ENCODE results near the gene ITIH2.
"Not testable (repeated sequence)": the region's sequence is repeated elsewhere in the genome, so short reads cannot be mapped to it uniquely, and the experiment has no call there.

The ITIH2 gene

DNA sequence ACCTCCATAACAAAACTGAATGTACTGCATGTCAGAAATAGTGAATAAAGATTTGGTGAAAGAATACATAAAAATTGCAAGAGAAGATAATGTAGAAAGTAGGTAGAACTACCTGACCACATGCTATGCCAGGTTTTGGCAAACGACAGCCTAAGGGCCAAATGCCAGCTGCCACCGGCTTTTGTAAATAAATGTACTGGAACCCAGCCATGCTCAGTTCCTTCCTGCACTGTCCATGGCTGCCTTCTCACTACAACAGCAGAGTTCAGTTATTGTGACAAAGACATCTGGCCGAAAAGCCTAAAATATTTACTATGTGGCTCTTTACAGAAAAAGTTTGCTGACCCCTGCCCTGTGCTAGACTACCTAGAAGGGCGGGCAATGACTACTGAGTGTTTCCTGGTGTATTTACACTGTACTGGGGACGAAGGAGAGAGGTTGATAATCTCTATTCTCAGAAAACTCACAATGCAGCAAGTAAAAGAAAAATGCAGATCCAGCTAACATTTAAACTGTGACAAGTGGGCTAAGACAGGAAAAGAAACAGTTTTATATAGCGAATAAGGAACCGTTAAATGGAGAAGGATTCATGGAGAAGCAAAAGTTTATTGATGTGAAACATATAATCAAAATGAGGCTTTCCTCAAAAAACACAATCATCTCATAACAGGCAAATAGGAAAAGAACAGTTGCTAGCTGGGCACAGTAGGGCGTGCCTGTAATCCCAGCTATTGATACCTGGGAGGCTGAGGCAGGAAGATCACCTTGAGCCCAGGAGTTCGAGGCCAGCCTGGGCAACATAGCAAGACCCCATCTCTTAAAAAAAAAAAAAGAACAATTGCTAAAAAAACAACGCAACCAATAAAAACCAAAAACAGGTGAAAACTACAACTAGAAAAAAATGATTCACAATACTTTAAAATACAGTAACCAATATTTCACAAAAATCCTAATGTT lies 71.0 kb downstream of the ITIH2 start:
- H3K27ac ChIP-seq (ENCODE audit: low read length), result no peak overlapping the region
- ATAC-seq (ENCODE audit: insufficient read depth, low read depth), result no peak
- DNase-seq, result no peak

GRCh38 chr10:7776777-7777176 lies 73.7 kb downstream of the ITIH2 start:
- H3K4me1 ChIP-seq (ENCODE audit: insufficient read depth, low read length), result no peaks in the 10 kb centered on the region
- no peak overlapping the region for H3K4me3 ChIP-seq (ENCODE audit: low read depth in 1 of 2, low read length in 2 of 2)
- ATAC-seq (ENCODE audit: insufficient read depth, low read depth) (no peak), DNase-seq (no peak)
- no peak overlapping the region for H3K9ac ChIP-seq (ENCODE audit: low read depth, low read length)
- no peaks in the 10 kb centered on the region for H3K9me3 ChIP-seq (ENCODE audit: insufficient read depth, low read length, severe bottlenecking)
- H3K79me2 ChIP-seq (ENCODE audit: insufficient read depth, low read length), result peaks cover 10% of the 10 kb centered on the region
- H3K27me3 ChIP-seq (ENCODE audit: insufficient read depth, low read length, poor library complexity), result no peaks in the 10 kb centered on the region
- H3K4me2 ChIP-seq (ENCODE audit: insufficient read depth, low read length), result no peak overlapping the region
- H3K36me3 ChIP-seq (ENCODE audit: insufficient read depth, low read length), result peaks cover 62% of the 10 kb centered on the region
- no peak overlapping the region for H2AFZ ChIP-seq (ENCODE audit: low read depth, low read length)
- H4K20me1 ChIP-seq (ENCODE audit: insufficient read depth, low read length), result no peaks in the 10 kb centered on the region; the same call in 1 of the 2 replicates
- TF ChIP-seq, protein P1, sequence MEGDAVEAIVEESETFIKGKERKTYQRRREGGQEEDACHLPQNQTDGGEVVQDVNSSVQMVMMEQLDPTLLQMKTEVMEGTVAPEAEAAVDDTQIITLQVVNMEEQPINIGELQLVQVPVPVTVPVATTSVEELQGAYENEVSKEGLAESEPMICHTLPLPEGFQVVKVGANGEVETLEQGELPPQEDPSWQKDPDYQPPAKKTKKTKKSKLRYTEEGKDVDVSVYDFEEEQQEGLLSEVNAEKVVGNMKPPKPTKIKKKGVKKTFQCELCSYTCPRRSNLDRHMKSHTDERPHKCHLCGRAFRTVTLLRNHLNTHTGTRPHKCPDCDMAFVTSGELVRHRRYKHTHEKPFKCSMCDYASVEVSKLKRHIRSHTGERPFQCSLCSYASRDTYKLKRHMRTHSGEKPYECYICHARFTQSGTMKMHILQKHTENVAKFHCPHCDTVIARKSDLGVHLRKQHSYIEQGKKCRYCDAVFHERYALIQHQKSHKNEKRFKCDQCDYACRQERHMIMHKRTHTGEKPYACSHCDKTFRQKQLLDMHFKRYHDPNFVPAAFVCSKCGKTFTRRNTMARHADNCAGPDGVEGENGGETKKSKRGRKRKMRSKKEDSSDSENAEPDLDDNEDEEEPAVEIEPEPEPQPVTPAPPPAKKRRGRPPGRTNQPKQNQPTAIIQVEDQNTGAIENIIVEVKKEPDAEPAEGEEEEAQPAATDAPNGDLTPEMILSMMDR (IDR thresholded peaks at IDR 0.05; ENCODE audit: borderline replicate concordance, extremely low read depth, low read length, poor library complexity, severe bottlenecking), result no peak
- no peak for TF ChIP-seq EZH2 (IDR thresholded peaks at IDR 0.05; ENCODE audit: borderline replicate concordance, low read depth, low read length, severe bottlenecking)
- no peak overlapping the region for H3K27ac ChIP-seq (ENCODE audit: low read length)

More for the DNA sequence above, 71.0 kb downstream of the ITIH2 start:
- no peak overlapping the region for H3K9ac ChIP-seq (ENCODE audit: low read depth, low read length)
- H2AFZ ChIP-seq (ENCODE audit: low read depth, low read length), result no peak overlapping the region
- no peak overlapping the region for H3K4me3 ChIP-seq (ENCODE audit: low read depth in 1 of 2, low read length in 2 of 2)
- H3K4me1 ChIP-seq (ENCODE audit: insufficient read depth, low read length), result no peaks in the 10 kb centered on the region
- H3K4me2 ChIP-seq (ENCODE audit: insufficient read depth, low read length), result no peak overlapping the region
- H3K36me3 ChIP-seq (ENCODE audit: insufficient read depth, low read length), result peaks cover 64% of the 10 kb centered on the region
- H3K27me3 ChIP-seq (ENCODE audit: insufficient read depth, low read length, poor library complexity), result no peaks in the 10 kb centered on the region
- TF ChIP-seq EZH2 (IDR thresholded peaks at IDR 0.05; ENCODE audit: borderline replicate concordance, low read depth, low read length, severe bottlenecking), result no peak
- TF ChIP-seq, protein P1 (IDR thresholded peaks at IDR 0.05; ENCODE audit: borderline replicate concordance, extremely low read depth, low read length, poor library complexity, severe bottlenecking), result no peak
- no peaks in the 10 kb centered on the region; the same call in 1 of the 2 replicates for H4K20me1 ChIP-seq (ENCODE audit: insufficient read depth, low read length)
- H3K9me3 ChIP-seq (ENCODE audit: insufficient read depth, low read length, severe bottlenecking), result no peaks in the 10 kb centered on the region
- H3K79me2 ChIP-seq (ENCODE audit: insufficient read depth, low read length), result no peaks in the 10 kb centered on the region

DNA sequence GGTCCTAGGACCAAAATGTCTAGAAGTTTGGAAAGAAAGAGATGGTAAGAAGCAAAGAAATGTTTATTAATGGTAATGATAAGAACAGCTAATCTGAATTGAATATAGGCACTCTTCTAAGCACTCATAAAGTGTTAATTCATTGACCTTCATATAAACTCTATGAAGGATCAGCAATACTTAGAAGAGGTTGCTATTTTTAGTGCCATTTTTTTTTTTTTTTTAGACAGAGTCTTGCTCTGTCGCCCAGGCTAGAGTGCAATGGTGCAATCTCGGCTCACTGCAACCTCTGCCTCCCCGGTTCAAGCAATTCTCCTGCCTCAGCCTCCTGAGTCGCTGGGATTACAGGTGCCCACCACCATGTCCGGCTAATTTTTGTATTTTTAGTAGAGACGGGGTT lies 79.1 kb downstream of the ITIH2 start:
- peaks cover 63% of the 10 kb centered on the region for H3K79me2 ChIP-seq (ENCODE audit: insufficient read depth, low read length)
- H4K20me1 ChIP-seq (ENCODE audit: insufficient read depth, low read length); H3K4me3 ChIP-seq (ENCODE audit: low read depth in 1 of 2, low read length in 2 of 2); DNase-seq; H3K9ac ChIP-seq (ENCODE audit: low read depth, low read length); H2AFZ ChIP-seq (ENCODE audit: low read depth, low read length); H3K27me3 ChIP-seq (ENCODE audit: insufficient read depth, low read length, poor library complexity); H3K9me3 ChIP-seq (ENCODE audit: insufficient read depth, low read length, severe bottlenecking); H3K4me2 ChIP-seq (ENCODE audit: insufficient read depth, low read length); H3K27ac ChIP-seq (ENCODE audit: low read length); ATAC-seq (ENCODE audit: insufficient read depth, low read depth): not testable (repeated sequence)
- peaks cover 37% of the 10 kb centered on the region for H3K36me3 ChIP-seq (ENCODE audit: insufficient read depth, low read length)
- H3K4me1 ChIP-seq (ENCODE audit: insufficient read depth, low read length), result peaks cover 29% of the 10 kb centered on the region

GRCh38 chr10:7786430-7786829 lies 83.3 kb downstream of the ITIH2 start:
- ATAC-seq (ENCODE audit: insufficient read depth, low read depth) (no peak), DNase-seq (no peak)
- H3K27me3 ChIP-seq (ENCODE audit: insufficient read depth, low read length, poor library complexity), result no peaks in the 10 kb centered on the region
- peak overlapping the region; percentile 88 for H3K9ac ChIP-seq (ENCODE audit: low read depth, low read length)
- H3K9me3 ChIP-seq (ENCODE audit: insufficient read depth, low read length, severe bottlenecking), result no peaks in the 10 kb centered on the region
- H3K27ac ChIP-seq (ENCODE audit: low read length), result no peak overlapping the region; the same call in 1 of the 2 replicates
- H2AFZ ChIP-seq (ENCODE audit: low read depth, low read length), result no peak overlapping the region
- peaks cover 97% of the 10 kb centered on the region for H3K79me2 ChIP-seq (ENCODE audit: insufficient read depth, low read length)
- H4K20me1 ChIP-seq (ENCODE audit: insufficient read depth, low read length), result peaks cover 32% of the 10 kb centered on the region
- H3K4me1 ChIP-seq (ENCODE audit: insufficient read depth, low read length), result peaks cover 51% of the 10 kb centered on the region
- H3K4me3 ChIP-seq (ENCODE audit: low read depth in 1 of 2, low read length in 2 of 2), result peak overlapping the region in 1 of 2 experiments; percentile 97; a peak in 3 of 4 replicates
- peaks cover 12% of the 10 kb centered on the region for H3K36me3 ChIP-seq (ENCODE audit: insufficient read depth, low read length)
- TF ChIP-seq, protein P1 (IDR thresholded peaks at IDR 0.05; ENCODE audit: borderline replicate concordance, extremely low read depth, low read length, poor library complexity, severe bottlenecking), result no peak
- no peak for TF ChIP-seq EZH2 (IDR thresholded peaks at IDR 0.05; ENCODE audit: borderline replicate concordance, low read depth, low read length, severe bottlenecking)
- H3K4me2 ChIP-seq (ENCODE audit: insufficient read depth, low read length), result peak overlapping the region; percentile 79
